Measurements from ENCODE around the gene GRAMD1A. TPM values are rescaled to one million over a fixed set of nuclear protein-coding genes. Genes with fewer than 3 reads are reported as not detected.

The GRAMD1A gene
- total RNA-seq, 4 donors from 2014 or later, result 6.0 to 135 (median 61.6) TPM

- Histone ChIP-seq H3K9me3 (peaks cover 0 to 5% (median 2%) of the 10 kb centered on the region in 4 donors), H3K27me3 (no peaks in the 10 kb centered on the region), H3K36me3 (no peaks in the 10 kb centered on the region), H3K27ac (no peak overlapping the region), H3K4me1 (peaks cover 0 to 3% (median 0%) of the 10 kb centered on the region in 4 donors), H3K4me3 (no peak overlapping the region)
- TF ChIP-seq POLR2A (IDR thresholded peaks at IDR 0.05) (no peak), CTCF (IDR thresholded peaks at IDR 0.05) (no peak)
- DNase-seq, result no peak
Measured at GRCh38 chr19:35073941-35074340, 73.8 kb downstream of the GRAMD1A start.

GRCh38 chr19:35074426-35075201 is 74.5 kb downstream of the GRAMD1A start:
- DNase-seq, result no peak

GRCh38 chr19:35075202-35076025 is 75.3 kb downstream of the GRAMD1A start:
- no peak for DNase-seq
- no peak for TF ChIP-seq CTCF (IDR thresholded peaks at IDR 0.05)
- TF ChIP-seq POLR2A (IDR thresholded peaks at IDR 0.05), result no peak
- no peak overlapping the region for H3K4me3 ChIP-seq
- peaks cover 0 to 3% (median 0%) of the 10 kb centered on the region in 4 donors for H3K4me1 ChIP-seq
- no peaks in the 10 kb centered on the region for H3K36me3 ChIP-seq
- peaks cover 0 to 4% (median 1%) of the 10 kb centered on the region in 4 donors for H3K9me3 ChIP-seq
- no peaks in the 10 kb centered on the region for H3K27me3 ChIP-seq
- no peak overlapping the region for H3K27ac ChIP-seq

More at GRCh38 chr19:35074426-35075201, 74.5 kb downstream of the GRAMD1A start:
- peaks cover 0 to 5% (median 2%) of the 10 kb centered on the region in 4 donors for H3K9me3 ChIP-seq
- H3K4me3 ChIP-seq, result no peak overlapping the region
- H3K36me3 ChIP-seq, result no peaks in the 10 kb centered on the region
- no peaks in the 10 kb centered on the region for H3K27me3 ChIP-seq
- peaks cover 0 to 3% (median 0%) of the 10 kb centered on the region in 4 donors for H3K4me1 ChIP-seq
- no peak overlapping the region for H3K27ac ChIP-seq
- TF ChIP-seq CTCF (IDR thresholded peaks at IDR 0.05), result no peak
- TF ChIP-seq POLR2A (IDR thresholded peaks at IDR 0.05), result no peak

GRCh38 chr19:35076026-35076370 is 75.9 kb downstream of the GRAMD1A start:
- H3K4me3 ChIP-seq, result no peak overlapping the region
- H3K36me3 ChIP-seq, result no peaks in the 10 kb centered on the region
- peaks cover 0 to 3% (median 0%) of the 10 kb centered on the region in 4 donors for H3K4me1 ChIP-seq
- no peak for TF ChIP-seq POLR2A (IDR thresholded peaks at IDR 0.05)
- H3K27me3 ChIP-seq, result no peaks in the 10 kb centered on the region
- DNase-seq, result no peak
- no peak overlapping the region for H3K27ac ChIP-seq
- no peaks in the 10 kb centered on the region for H3K9me3 ChIP-seq

Other genes starting within 250 kb of the GRAMD1A start
- 1 to 10 TPM; 2.5 to 5.0 (median 3.9) TPM for gene ZNF599, start 227.1 kb upstream of the GRAMD1A start, total RNA-seq
- 1 to 10 TPM; 1.6 to 9.9 (median 2.1) TPM for gene ZNF30, start 73.4 kb upstream of the GRAMD1A start, total RNA-seq
- gene ZNF792, start 36.1 kb upstream of the GRAMD1A start, total RNA-seq, result 10 to 100 TPM in 1 of 4 donors, 1 to 10 TPM in 3; 7.0 to 15.7 (median 7.4) TPM
- gene SCN1B, start 30.1 kb downstream of the GRAMD1A start, total RNA-seq, result 1 to 10 TPM; 2.8 to 9.1 (median 5.1) TPM
- 1 to 10 TPM in 1 of 4 donors, under 1 TPM in 1, not detected in 2; 0.67 to 1.4 TPM for gene HPN, start 41.4 kb downstream of the GRAMD1A start, total RNA-seq
- 1,000 to 10,000 TPM in 3 of 4 donors, 10 to 100 TPM in 1; 33.0 to 1,418 (median 1,063) TPM for gene FXYD3, start 115.5 kb downstream of the GRAMD1A start, total RNA-seq
- 10 to 100 TPM in 2 of 4 donors, 1 to 10 TPM in 2; 6.1 to 37.3 (median 14.4) TPM for gene LGI4, start 134.7 kb downstream of the GRAMD1A start, total RNA-seq
- gene FXYD1, start 138.5 kb downstream of the GRAMD1A start, total RNA-seq, result 10 to 100 TPM in 2 of 4 donors, not detected in 2; 12.3 to 12.7 TPM
- gene FXYD7, start 142.9 kb downstream of the GRAMD1A start, total RNA-seq, result not detected
- gene FXYD5, start 154.4 kb downstream of the GRAMD1A start, total RNA-seq, result 10 to 100 TPM in 3 of 4 donors, 1 to 10 TPM in 1; 6.0 to 67.7 (median 22.2) TPM
- gene FAM187B, start 228.4 kb downstream of the GRAMD1A start, total RNA-seq, result not detected
- gene LSR, start 248.7 kb downstream of the GRAMD1A start, total RNA-seq, result 100 to 1,000 TPM in 3 of 4 donors, 10 to 100 TPM in 1; 28.9 to 214 (median 188) TPM

All from Peyer's patch (tissue), 4 donors.